Glomerular visceral epithelial cell (primary cell): ENCODE results near the gene KLF12.

ENCODE experiments used
- DNase-seq: peaks from one replicate; pipeline ENCODE4 v3.0.0-alpha.2; 2016; ENCODE audit errors: extremely low spot score

Gene KLF12

GRCh38 chr13:74134221-74134776 is at the start of gene KLF12:
Gene KLF12 (minus strand): TSS chr13:74134404.
- DNase-seq: peak; percentile 97

- no peak for DNase-seq
Observed at GRCh38 chr13:74182491-74182890, 48.3 kb upstream of the KLF12 start.

GRCh38 chr13:74174810-74175209 is 40.6 kb upstream of the KLF12 start:
- no peak for DNase-seq

GRCh38 chr13:74173822-74174221 is 39.6 kb upstream of the KLF12 start:
- DNase-seq: no peak

GRCh38 chr13:74171641-74172040 is 37.4 kb upstream of the KLF12 start:
- no peak for DNase-seq

GRCh38 chr13:74169676-74170075 is 35.5 kb upstream of the KLF12 start:
- DNase-seq: no peak

GRCh38 chr13:74168263-74168675 is 34.1 kb upstream of the KLF12 start:
- no peak for DNase-seq

- no peak for DNase-seq
Observed at GRCh38 chr13:74166261-74167004, 32.2 kb upstream of the KLF12 start.

- DNase-seq: no peak
Observed at GRCh38 chr13:74162782-74163181, 28.6 kb upstream of the KLF12 start.

- DNase-seq: no peak
Observed at GRCh38 chr13:74162135-74162534, 27.9 kb upstream of the KLF12 start.

GRCh38 chr13:74158571-74159352 is 24.6 kb upstream of the KLF12 start:
- DNase-seq: no peak

- peak; percentile 1 for DNase-seq
Observed at GRCh38 chr13:74158028-74158427, 23.8 kb upstream of the KLF12 start.

GRCh38 chr13:74154981-74155380 is 20.8 kb upstream of the KLF12 start:
- DNase-seq: no peak

GRCh38 chr13:74153316-74153715 is 19.1 kb upstream of the KLF12 start:
- no peak for DNase-seq

- no peak for DNase-seq
Observed at GRCh38 chr13:74151859-74152258, 17.7 kb upstream of the KLF12 start.

GRCh38 chr13:74148352-74148751 is 14.1 kb upstream of the KLF12 start:
- no peak for DNase-seq

- DNase-seq: no peak
Observed at GRCh38 chr13:74145249-74145975, 11.2 kb upstream of the KLF12 start.

- DNase-seq: no peak
Observed at GRCh38 chr13:74144269-74144668, 10.1 kb upstream of the KLF12 start.

GRCh38 chr13:74142257-74142656 is 8.1 kb upstream of the KLF12 start:
- DNase-seq: no peak

- DNase-seq: no peak
Observed at GRCh38 chr13:74138241-74138640, 4.0 kb upstream of the KLF12 start.

- peak; percentile 37 for DNase-seq
Observed at GRCh38 chr13:74136084-74136658, 2.0 kb upstream of the KLF12 start.
